ENCODE measurements around the gene SEC11C. TPM values are rescaled to one million over a fixed set of nuclear protein-coding genes. Genes with fewer than 3 reads are reported as not detected.

SEC11C gene
- total and polyA plus RNA-seq, 2 of the 8 experiments (the other 6 are each of a cell fraction or from before 2014, with no cell fraction given), result 27.1 to 59.3 TPM

- TF ChIP-seq RNF2 (IDR thresholded peaks at IDR 0.05; ENCODE audit: borderline replicate concordance, low read depth, low read length, missing control alignments, poor library complexity, severe bottlenecking) (no peak), USF2 (IDR thresholded peaks at IDR 0.05; ENCODE audit: low read length) (no peak), POLR2A (IDR thresholded peaks at IDR 0.05; ENCODE audit: control extremely low read depth in 1 of 2, low read depth in 2 of 2, low read length in 2 of 2) (no peak), CTBP2 (IDR thresholded peaks at IDR 0.05; ENCODE audit: borderline replicate concordance, insufficient read depth, insufficient read length, low read length) (peak; percentile 1), CHD1 (IDR thresholded peaks at IDR 0.05; ENCODE audit: low read depth, low read length) (no peak), RFX5 (IDR thresholded peaks at IDR 0.05; ENCODE audit: borderline replicate concordance, low read depth, low read length) (no peak), EZH2 (IDR thresholded peaks at IDR 0.05; ENCODE audit: low read depth, low read length, severe bottlenecking) (no peak), SP2 (IDR thresholded peaks at IDR 0.05; ENCODE audit: low read length) (no peak), SAP30 (IDR thresholded peaks at IDR 0.05; ENCODE audit: insufficient read depth, insufficient replicate concordance, low read length) (peak; percentile 97), GABPA (IDR thresholded peaks at IDR 0.05; ENCODE audit: borderline replicate concordance, insufficient read depth, low read length) (no peak), SIX5 (IDR thresholded peaks at IDR 0.05; ENCODE audit: low read depth, low read length) (no peak), KDM4A (IDR thresholded peaks at IDR 0.05; ENCODE audit: low read depth, low read length, severe bottlenecking) (peak; percentile 23), SIN3A (conservative IDR thresholded peaks at IDR 0.05 in 1 of 2, IDR thresholded peaks at IDR 0.05 in 1 of 2; ENCODE audit: low read depth in 1 of 2, low read length in 2 of 2) (peak in 1 of 2 experiments; percentile 80; a peak in 3 of 4 replicates), POU5F1 (IDR thresholded peaks at IDR 0.05; ENCODE audit: low read depth, low read length) (no peak), FOSL1 (IDR thresholded peaks at IDR 0.05; ENCODE audit: insufficient read depth, low read depth, low read length) (no peak), SIRT6 (IDR thresholded peaks at IDR 0.05; ENCODE audit: low read length) (no peak), NRF1 (IDR thresholded peaks at IDR 0.05; ENCODE audit: low read depth, low read length) (no peak), RBBP5 (IDR thresholded peaks at IDR 0.05; ENCODE audit: borderline replicate concordance, low read depth, low read length) (0 out of 2 replicates have a peak, but pooled peaks have one; percentile 13), SUZ12 (IDR thresholded peaks at IDR 0.05; ENCODE audit: low read length) (0 out of 2 replicates have a peak, but pooled peaks have one; percentile 6), HDAC6 (IDR thresholded peaks at IDR 0.05; ENCODE audit: low read depth, low read length) (no peak), JUND (IDR thresholded peaks at IDR 0.05; ENCODE audit: low read length) (no peak), PHF8 (conservative IDR thresholded peaks at IDR 0.05; ENCODE audit: low read depth, low read length) (0 out of 2 replicates have a peak, but pooled peaks have one; percentile 34)
These were observed 710 bp downstream of the SEC11C start (continued) for GRCh38 chr18:59140302-59140885.
